ENCODE measurements around the gene AIF1. TPM values are rescaled to one million over a fixed set of nuclear protein-coding genes. Genes with fewer than 3 reads are reported as not detected.

The AIF1 gene
- 6.7 TPM for total RNA-seq

DNA sequence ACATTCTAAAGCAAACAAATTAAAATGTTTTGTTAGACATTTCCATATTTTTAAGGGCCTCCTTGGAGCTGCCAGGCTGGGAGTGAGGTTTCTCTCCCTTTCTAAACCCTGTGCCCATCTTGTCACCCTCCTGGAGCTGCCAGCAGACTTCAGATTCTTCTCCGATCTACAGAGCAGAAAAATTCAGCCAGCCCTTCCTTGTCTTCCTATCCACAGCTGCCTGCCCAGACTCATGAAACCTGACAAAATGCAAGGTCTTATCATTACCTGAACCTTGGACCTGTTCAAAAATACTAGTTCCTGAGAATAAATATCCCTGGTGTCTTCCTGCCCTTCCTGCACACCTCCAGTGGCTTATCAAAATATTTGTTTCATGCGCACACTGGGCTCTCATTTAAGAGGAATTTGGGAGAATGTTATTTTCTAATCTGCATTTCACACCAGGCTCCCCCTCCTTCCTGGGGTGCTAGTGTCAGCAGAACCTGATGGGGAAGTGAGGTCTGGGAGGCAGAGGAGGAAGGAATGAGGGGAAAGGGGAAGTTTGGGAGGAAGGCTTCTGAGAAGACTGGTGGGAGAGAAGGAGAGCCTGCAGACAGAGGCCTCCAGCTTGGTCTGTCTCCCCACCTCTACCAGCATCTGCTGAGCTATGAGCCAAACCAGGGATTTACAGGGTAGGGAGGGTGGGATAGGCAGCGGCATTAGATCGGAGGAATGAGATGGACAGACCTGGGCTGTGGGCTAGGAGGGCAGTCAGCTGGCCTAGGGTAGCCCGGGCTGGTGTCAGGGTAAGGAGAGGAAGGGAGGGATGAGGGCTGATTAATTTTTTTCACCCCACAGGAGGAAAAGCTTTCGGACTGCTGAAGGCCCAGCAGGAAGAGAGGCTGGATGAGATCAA, at the start of gene AIF1:
Gene AIF1, plus strand, starts transcription at position 551 of the 895 bp plus-strand sequence. Its CDS starts 96 bp downstream, at position 647.
- no peak for DNase-seq (ENCODE audit: low spot score)

DNA sequence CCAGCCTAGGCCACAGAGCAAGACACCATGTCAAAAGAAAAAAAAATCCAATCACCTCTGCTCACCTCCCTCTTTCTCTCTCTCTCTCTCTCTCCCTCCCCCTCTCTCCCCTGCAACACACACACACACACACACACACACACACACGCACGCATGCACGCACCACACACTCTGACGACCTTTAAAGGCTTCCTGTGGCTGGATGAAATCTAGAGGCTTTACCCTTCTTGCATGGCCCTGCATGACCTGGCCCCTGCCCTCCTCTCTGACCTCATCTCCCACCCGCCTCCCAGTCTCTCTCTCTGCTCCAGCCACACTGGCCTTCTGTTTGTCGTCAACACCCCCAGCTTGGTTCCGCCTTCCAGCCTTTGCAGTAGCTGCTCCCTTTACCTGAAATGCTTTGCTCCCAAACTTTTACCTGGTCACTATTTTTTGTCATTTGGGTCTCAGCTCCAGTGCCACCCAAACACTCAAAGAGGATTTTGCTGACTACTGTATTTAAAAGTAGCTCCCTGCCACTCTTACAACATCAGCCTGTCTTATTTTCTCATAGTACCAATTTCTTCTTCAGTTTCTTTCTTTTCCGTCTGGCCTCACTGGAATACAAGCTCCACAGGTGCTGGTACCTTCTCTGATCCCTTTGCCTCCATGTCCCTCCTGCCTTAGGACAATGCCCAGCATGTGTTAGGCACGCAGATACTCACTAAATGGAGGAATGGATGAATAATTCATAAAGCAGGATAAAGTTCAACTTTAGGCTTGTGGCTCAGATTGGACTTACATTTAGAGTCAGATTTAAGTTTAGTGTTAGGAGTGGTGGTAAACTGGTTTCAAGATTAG, 47.3 kb upstream of the AIF1 start:
- DNase-seq (ENCODE audit: low spot score): no peak

DNA sequence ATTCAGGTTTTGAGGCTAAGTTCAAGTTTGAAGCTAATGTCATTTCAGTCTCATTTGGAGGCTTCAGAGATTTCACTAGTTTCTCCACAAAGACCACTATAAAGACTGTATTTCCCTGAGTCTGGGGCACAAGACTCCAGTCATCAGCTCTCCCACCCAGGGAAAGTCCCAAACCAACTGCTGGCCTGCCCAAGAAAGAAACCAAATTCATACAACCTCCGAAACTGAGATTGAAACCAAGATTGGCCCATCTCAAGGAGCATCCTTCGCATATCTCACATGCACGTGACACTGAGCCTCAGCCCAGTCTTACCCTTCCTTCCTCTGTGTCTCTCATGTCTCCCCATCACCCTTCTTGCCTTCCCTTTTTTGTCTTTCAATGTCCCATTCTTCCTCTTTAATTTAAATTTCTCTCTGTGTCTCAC, 46.5 kb upstream of the AIF1 start:
- no peak for DNase-seq (ENCODE audit: low spot score)

DNA sequence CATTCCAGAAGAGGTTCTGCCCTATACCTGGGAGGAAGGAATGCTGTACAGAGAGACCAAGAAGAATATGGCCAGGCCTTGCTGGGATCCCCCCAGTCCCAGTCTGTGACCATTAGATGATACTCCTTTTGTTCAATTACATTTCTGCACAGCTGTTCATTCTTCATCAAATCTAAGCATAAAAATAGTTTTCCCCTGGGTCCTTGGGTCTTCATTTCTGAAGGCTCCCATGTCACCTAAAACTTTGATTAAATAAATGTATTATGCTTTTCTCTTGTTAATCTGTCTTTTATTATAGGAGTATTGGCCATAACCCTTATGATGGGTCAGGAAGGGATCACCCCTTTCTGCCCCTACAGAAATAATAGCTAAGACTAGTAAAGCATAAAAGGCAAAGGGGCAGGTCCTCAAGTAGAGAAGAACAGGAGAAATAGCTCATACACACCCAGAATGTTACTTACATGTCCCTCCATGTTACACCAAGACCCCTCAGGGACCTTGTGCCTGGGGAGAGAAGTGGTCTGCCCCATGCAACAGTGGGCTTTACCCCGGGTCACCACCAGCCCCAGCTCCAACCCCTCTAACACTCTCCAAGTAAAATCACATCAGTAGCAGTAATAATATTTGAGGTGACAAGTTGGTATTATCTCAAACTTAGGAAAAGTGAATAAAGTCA, 45.0 kb upstream of the AIF1 start:
- DNase-seq (ENCODE audit: low spot score): no peak

DNA sequence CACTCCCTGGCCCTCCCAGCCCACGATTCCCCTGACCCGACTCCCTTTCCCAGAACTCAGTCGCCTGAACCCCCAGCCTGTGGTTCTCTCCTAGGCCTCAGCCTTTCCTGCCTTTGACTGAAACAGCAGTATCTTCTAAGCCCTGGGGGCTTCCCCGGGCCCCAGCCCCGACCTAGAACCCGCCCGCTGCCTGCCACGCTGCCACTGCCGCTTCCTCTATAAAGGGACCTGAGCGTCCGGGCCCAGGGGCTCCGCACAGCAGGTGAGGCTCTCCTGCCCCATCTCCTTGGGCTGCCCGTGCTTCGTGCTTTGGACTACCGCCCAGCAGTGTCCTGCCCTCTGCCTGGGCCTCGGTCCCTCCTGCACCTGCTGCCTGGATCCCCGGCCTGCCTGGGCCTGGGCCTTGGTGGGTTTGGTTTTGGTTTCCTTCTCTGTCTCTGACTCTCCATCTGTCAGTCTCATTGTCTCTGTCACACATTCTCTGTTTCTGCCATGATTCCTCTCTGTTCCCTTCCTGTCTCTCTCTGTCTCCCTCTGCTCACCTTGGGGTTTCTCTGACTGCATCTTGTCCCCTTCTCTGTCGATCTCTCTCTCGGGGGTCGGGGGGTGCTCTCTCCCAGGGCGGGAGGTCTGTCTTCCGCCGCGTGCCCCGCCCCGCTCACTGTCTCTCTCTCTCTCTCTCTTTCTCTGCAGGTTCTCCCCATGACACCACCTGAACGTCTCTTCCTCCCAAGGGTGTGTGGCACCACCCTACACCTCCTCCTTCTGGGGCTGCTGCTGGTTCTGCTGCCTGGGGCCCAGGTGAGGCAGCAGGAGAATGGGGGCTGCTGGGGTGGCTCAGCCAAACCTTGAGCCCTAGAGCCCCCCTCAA, 42.8 kb upstream of the AIF1 start, which contains the start of gene LTA:
Gene LTA, plus strand, starts transcription at position 249 of the 871 bp plus-strand sequence. Its CDS starts 454 bp downstream, at position 703.
- no peak for DNase-seq (ENCODE audit: low spot score)

DNA sequence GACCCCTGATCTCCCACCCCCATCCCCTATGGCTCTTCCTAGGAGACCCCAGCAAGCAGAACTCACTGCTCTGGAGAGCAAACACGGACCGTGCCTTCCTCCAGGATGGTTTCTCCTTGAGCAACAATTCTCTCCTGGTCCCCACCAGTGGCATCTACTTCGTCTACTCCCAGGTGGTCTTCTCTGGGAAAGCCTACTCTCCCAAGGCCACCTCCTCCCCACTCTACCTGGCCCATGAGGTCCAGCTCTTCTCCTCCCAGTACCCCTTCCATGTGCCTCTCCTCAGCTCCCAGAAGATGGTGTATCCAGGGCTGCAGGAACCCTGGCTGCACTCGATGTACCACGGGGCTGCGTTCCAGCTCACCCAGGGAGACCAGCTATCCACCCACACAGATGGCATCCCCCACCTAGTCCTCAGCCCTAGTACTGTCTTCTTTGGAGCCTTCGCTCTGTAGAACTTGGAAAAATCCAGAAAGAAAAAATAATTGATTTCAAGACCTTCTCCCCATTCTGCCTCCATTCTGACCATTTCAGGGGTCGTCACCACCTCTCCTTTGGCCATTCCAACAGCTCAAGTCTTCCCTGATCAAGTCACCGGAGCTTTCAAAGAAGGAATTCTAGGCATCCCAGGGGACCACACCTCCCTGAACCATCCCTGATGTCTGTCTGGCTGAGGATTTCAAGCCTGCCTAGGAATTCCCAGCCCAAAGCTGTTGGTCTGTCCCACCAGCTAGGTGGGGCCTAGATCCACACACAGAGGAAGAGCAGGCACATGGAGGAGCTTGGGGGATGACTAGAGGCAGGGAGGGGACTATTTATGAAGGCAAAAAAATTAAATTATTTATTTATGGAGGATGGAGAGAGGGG, 41.6 kb upstream of the AIF1 start:
- DNase-seq (ENCODE audit: low spot score): no peak

DNA sequence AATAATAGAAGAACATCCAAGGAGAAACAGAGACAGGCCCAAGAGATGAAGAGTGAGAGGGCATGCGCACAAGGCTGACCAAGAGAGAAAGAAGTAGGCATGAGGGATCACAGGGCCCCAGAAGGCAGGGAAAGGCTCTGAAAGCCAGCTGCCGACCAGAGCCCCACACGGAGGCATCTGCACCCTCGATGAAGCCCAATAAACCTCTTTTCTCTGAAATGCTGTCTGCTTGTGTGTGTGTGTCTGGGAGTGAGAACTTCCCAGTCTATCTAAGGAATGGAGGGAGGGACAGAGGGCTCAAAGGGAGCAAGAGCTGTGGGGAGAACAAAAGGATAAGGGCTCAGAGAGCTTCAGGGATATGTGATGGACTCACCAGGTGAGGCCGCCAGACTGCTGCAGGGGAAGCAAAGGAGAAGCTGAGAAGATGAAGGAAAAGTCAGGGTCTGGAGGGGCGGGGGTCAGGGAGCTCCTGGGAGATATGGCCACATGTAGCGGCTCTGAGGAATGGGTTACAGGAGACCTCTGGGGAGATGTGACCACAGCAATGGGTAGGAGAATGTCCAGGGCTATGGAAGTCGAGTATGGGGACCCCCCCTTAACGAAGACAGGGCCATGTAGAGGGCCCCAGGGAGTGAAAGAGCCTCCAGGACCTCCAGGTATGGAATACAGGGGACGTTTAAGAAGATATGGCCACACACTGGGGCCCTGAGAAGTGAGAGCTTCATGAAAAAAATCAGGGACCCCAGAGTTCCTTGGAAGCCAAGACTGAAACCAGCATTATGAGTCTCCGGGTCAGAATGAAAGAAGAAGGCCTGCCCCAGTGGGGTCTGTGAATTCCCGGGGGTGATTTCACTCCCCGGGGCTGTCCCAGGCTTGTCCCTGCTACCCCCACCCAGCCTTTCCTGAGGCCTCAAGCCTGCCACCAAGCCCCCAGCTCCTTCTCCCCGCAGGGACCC, 40.6 kb upstream of the AIF1 start:
- no peak for DNase-seq (ENCODE audit: low spot score)

DNA sequence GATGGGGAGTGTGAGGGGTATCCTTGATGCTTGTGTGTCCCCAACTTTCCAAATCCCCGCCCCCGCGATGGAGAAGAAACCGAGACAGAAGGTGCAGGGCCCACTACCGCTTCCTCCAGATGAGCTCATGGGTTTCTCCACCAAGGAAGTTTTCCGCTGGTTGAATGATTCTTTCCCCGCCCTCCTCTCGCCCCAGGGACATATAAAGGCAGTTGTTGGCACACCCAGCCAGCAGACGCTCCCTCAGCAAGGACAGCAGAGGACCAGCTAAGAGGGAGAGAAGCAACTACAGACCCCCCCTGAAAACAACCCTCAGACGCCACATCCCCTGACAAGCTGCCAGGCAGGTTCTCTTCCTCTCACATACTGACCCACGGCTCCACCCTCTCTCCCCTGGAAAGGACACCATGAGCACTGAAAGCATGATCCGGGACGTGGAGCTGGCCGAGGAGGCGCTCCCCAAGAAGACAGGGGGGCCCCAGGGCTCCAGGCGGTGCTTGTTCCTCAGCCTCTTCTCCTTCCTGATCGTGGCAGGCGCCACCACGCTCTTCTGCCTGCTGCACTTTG, 39.6 kb upstream of the AIF1 start, which contains the start of gene TNF:
Gene TNF, plus strand, starts transcription at position 231 of the 567 bp plus-strand sequence. Its CDS starts 177 bp downstream, at position 408.
- peak; percentile 65 for DNase-seq (ENCODE audit: low spot score)

DNA sequence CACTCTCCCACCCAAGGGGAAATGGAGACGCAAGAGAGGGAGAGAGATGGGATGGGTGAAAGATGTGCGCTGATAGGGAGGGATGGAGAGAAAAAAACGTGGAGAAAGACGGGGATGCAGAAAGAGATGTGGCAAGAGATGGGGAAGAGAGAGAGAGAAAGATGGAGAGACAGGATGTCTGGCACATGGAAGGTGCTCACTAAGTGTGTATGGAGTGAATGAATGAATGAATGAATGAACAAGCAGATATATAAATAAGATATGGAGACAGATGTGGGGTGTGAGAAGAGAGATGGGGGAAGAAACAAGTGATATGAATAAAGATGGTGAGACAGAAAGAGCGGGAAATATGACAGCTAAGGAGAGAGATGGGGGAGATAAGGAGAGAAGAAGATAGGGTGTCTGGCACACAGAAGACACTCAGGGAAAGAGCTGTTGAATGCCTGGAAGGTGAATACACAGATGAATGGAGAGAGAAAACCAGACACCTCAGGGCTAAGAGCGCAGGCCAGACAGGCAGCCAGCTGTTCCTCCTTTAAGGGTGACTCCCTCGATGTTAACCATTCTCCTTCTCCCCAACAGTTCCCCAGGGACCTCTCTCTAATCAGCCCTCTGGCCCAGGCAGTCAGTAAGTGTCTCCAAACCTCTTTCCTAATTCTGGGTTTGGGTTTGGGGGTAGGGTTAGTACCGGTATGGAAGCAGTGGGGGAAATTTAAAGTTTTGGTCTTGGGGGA, 38.9 kb upstream of the AIF1 start:
- DNase-seq (ENCODE audit: low spot score): no peak

DNA sequence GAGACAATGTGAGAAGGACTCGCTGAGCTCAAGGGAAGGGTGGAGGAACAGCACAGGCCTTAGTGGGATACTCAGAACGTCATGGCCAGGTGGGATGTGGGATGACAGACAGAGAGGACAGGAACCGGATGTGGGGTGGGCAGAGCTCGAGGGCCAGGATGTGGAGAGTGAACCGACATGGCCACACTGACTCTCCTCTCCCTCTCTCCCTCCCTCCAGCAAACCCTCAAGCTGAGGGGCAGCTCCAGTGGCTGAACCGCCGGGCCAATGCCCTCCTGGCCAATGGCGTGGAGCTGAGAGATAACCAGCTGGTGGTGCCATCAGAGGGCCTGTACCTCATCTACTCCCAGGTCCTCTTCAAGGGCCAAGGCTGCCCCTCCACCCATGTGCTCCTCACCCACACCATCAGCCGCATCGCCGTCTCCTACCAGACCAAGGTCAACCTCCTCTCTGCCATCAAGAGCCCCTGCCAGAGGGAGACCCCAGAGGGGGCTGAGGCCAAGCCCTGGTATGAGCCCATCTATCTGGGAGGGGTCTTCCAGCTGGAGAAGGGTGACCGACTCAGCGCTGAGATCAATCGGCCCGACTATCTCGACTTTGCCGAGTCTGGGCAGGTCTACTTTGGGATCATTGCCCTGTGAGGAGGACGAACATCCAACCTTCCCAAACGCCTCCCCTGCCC, 38.0 kb upstream of the AIF1 start:
- DNase-seq (ENCODE audit: low spot score): no peak

DNA sequence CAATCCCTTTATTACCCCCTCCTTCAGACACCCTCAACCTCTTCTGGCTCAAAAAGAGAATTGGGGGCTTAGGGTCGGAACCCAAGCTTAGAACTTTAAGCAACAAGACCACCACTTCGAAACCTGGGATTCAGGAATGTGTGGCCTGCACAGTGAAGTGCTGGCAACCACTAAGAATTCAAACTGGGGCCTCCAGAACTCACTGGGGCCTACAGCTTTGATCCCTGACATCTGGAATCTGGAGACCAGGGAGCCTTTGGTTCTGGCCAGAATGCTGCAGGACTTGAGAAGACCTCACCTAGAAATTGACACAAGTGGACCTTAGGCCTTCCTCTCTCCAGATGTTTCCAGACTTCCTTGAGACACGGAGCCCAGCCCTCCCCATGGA, 37.5 kb upstream of the AIF1 start:
- no peak for DNase-seq (ENCODE audit: low spot score)

DNA sequence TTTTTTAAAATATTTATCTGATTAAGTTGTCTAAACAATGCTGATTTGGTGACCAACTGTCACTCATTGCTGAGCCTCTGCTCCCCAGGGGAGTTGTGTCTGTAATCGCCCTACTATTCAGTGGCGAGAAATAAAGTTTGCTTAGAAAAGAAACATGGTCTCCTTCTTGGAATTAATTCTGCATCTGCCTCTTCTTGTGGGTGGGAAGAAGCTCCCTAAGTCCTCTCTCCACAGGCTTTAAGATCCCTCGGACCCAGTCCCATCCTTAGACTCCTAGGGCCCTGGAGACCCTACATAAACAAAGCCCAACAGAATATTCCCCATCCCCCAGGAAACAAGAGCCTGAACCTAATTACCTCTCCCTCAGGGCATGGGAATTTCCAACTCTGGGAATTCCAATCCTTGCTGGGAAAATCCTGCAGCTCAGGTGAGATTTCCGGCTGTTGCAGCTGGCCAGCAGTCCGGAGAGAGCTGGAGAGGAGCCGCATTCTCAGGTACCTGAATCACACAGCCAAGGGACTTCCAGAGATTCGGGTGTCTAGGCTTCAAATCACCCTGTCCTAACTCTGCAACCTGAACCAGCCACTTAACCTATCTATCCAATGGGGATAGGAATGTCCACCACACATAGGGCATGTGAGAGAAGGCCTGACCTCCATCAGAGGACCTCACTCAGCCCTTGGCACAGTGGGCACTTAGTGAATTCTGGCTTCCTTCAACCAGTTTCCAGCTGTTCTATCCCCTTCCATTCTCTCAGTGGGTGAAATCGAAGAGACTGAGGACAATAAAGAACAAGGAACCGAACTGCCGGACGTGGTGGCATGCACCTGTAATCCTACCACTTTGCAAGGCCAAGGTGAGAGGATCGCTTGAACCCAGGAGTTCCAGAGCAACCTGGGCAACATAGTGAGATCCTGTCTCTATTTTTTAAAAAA, 36.6 kb upstream of the AIF1 start:
- DNase-seq (ENCODE audit: low spot score): no peak

DNA sequence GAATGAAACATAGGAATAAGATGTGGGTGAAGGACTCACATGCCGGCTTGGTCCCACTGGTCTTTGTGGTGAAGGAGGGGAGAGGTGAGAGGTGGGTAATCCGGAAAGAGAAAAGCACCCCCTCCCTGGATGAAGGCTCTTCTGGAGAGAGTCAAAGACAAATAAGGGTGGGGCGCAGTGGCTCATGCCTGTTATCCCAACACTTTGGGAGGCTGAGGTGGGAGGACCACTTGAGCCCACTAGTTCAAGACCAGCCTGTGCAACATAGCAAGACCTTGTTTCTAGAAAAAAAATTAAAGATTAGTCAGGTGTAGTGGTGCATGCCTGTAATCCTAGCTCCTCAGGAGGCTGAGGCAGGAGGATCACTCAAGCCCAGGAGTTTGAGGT, 35.9 kb upstream of the AIF1 start:
- DNase-seq (ENCODE audit: low spot score): no peak

DNA sequence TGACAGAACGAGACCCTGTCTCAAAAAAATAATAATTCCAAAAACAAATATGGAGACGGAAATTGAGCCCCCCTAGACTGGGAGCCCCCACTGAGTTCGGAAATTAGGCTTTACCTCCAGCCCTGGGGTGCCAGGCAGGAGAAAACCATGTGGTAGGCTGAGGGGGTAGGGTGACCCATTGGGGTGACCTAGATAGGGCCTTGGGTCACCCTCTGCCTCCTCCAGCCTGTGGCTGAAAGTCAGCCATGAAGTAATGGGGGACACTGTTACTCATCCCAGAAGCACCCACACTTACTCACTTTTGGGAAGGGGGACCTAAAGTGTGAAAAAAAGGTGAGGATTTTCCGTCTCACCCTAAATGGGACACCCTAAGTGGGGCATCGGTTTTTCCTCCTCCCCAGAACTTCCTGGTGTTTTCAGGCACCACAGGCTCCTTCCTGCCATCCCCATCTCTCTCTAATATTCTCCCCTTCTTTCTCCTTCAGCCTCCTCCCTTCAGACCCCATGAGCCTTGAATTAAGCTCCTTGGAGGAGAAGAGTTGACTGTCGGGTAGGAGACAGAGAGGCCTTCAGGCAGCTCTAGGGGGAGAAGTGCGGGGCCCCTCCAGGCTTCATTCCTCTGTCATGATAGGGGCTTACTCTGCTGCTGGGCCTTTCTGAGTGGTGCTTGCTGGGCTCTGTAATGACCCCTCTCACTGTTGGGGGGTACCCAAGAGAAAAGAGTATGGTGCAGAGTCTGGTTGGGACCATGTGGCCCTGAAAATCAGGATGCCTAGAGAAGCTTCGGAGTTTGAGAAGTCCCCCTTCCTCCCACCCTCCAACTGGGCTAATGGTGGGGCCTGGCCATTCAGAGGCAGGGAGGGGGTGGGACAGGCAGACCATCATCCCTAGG, 35.2 kb upstream of the AIF1 start:
- no peak for DNase-seq (ENCODE audit: low spot score)

DNA sequence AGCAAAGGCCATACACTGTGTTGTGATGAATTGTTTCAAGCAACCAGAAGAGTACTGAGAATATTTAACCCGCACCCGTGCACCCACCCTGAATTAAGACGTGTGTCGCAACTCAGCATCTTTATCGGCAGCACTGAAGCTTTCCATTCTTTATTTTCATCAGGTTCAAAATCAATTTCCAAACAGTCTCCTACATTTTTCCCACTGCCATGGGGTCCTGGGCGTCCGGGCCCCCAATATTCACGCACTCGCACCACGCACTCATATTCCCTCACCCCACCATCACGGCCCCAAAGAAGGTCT, 34.6 kb upstream of the AIF1 start:
- no peak for DNase-seq (ENCODE audit: low spot score)
